Vagina (tissue), 2 donors: Measurements from ENCODE around the gene TMED4. TPM values are rescaled to one million over a fixed set of nuclear protein-coding genes. Genes with fewer than 3 reads are reported as not detected.

Source experiments
- DNase-seq, 2 donors: peaks; one replicate each; pipeline ENCODE4 v3.0.0-alpha.2; 2017; ENCODE audit errors: extremely low spot score in 2 of 2
- H3K27ac ChIP-seq: fragments of 200-600 bp; sonication (generic); one replicate; pipeline ENCODE4 v1.5.1; 2019
- H3K27me3 ChIP-seq: fragments of 200-600 bp; sonication (generic); one replicate; pipeline ENCODE4 v1.5.1; 2019
- H3K36me3 ChIP-seq, 2 donors: fragments of 200-600 bp; sonication (generic); one replicate each; pipeline ENCODE4 v1.5.1; 2017 to 2019
- H3K4me1 ChIP-seq: fragments of 200-600 bp; sonication (generic); one replicate; pipeline ENCODE4 v1.5.1; 2019
- H3K4me3 ChIP-seq, 2 donors: fragments of 200-600 bp; sonication (generic); 1 replicate in 1 of 2; 2 replicates in 1 of 2; pipeline ENCODE4 v1.5.1; 2016 to 2019
- H3K9me3 ChIP-seq: fragments of 200-600 bp; sonication (generic); one replicate; pipeline ENCODE4 v1.5.1; 2019
- POLR2A ChIP-seq, 2 donors: fragments of 450-650 bp; IDR thresholded peaks; one replicate each; pipeline ENCODE4 v1.6.1; 2017; ENCODE audit warnings: antibody characterized with exemption in 2 of 2, mild to moderate bottlenecking in 2 of 2, moderate library complexity in 2 of 2
- POLR2AphosphoS5 ChIP-seq, 2 donors: sonication (generic); formaldehyde crosslinking; IDR thresholded peaks; one replicate each; pipeline ENCODE4 v1.9.0; 2017; ENCODE audit warnings: antibody characterized with exemption in 2 of 2, mild to moderate bottlenecking in 2 of 2, low read depth in 1 of 2; ENCODE audit not compliant: insufficient read depth in 1 of 2
- intact Hi-C: fragments of 100-400 bp; cut with DNase I; formaldehyde crosslinking; loops from one replicate; pipeline ENCODE4 v1.15.1; 2023
- total RNA-seq: library from RNA; depleted of rRNA; stranded (reverse); fragments of >200 nt; gene quantifications from one replicate; pipeline ENCODE4 v1.2.3, GENCODE V29; 2016
- TF ChIP-seq, protein P1 (sequence below), 3 experiments: fragments of 450-650 bp in 2 of 3; fragments of 200-600 bp in 1 of 3; sonication (generic) in 1 of 3; IDR thresholded peaks; one replicate each; pipeline ENCODE4 v1.5.1; 2017 to 2019; ENCODE audit warnings: antibody characterized with exemption in 3 of 3, mild to moderate bottlenecking in 2 of 3, moderate library complexity in 2 of 3

The TMED4 gene
- total RNA-seq, 1 donor from 2014 or later = 102 TPM

- intact Hi-C loops = no loop called here
- Histone ChIP-seq H3K36me3 (no peaks in the 10 kb centered on the region), H3K27ac (no peak overlapping the region), H3K4me1 (peaks cover 44% of the 10 kb centered on the region), H3K27me3 (no peaks in the 10 kb centered on the region), H3K9me3 (no peaks in the 10 kb centered on the region), H3K4me3 (no peak overlapping the region)
- no peak for DNase-seq
- TF ChIP-seq POLR2AphosphoS5 (IDR thresholded peaks at IDR 0.05; ENCODE audit: insufficient read depth in 1 of 2, low read depth in 1 of 2) (no peak), POLR2A (IDR thresholded peaks at IDR 0.05) (no peak)
- TF ChIP-seq, protein P1, sequence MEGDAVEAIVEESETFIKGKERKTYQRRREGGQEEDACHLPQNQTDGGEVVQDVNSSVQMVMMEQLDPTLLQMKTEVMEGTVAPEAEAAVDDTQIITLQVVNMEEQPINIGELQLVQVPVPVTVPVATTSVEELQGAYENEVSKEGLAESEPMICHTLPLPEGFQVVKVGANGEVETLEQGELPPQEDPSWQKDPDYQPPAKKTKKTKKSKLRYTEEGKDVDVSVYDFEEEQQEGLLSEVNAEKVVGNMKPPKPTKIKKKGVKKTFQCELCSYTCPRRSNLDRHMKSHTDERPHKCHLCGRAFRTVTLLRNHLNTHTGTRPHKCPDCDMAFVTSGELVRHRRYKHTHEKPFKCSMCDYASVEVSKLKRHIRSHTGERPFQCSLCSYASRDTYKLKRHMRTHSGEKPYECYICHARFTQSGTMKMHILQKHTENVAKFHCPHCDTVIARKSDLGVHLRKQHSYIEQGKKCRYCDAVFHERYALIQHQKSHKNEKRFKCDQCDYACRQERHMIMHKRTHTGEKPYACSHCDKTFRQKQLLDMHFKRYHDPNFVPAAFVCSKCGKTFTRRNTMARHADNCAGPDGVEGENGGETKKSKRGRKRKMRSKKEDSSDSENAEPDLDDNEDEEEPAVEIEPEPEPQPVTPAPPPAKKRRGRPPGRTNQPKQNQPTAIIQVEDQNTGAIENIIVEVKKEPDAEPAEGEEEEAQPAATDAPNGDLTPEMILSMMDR (IDR thresholded peaks at IDR 0.05) = no peak
These were observed 34.5 kb upstream of the TMED4 start for GRCh38 chr7:44616545-44616944.

- Histone ChIP-seq H3K36me3 (no peaks in the 10 kb centered on the region), H3K4me1 (peaks cover 36% of the 10 kb centered on the region), H3K9me3 (no peaks in the 10 kb centered on the region), H3K27me3 (no peaks in the 10 kb centered on the region), H3K4me3 (no peak overlapping the region), H3K27ac (no peak overlapping the region)
- TF ChIP-seq, protein P1 (IDR thresholded peaks at IDR 0.05) = no peak
- TF ChIP-seq POLR2AphosphoS5 (IDR thresholded peaks at IDR 0.05; ENCODE audit: insufficient read depth in 1 of 2, low read depth in 1 of 2) (no peak), POLR2A (IDR thresholded peaks at IDR 0.05) (no peak)
- intact Hi-C loops = no loop called here
- DNase-seq = no peak
These were observed 33.8 kb upstream of the TMED4 start for GRCh38 chr7:44615793-44616192.

- no peak for TF ChIP-seq POLR2A (IDR thresholded peaks at IDR 0.05)
- TF ChIP-seq, protein P1 (IDR thresholded peaks at IDR 0.05) = no peak
- no peak for TF ChIP-seq POLR2AphosphoS5 (IDR thresholded peaks at IDR 0.05; ENCODE audit: insufficient read depth in 1 of 2, low read depth in 1 of 2)
- Histone ChIP-seq H3K27me3 (no peaks in the 10 kb centered on the region), H3K4me1 (peaks cover 30% of the 10 kb centered on the region), H3K36me3 (no peaks in the 10 kb centered on the region), H3K4me3 (no peak overlapping the region), H3K9me3 (no peaks in the 10 kb centered on the region), H3K27ac (no peak overlapping the region)
- no peak for DNase-seq
- intact Hi-C loops = no loop called here
These were observed 33.1 kb upstream of the TMED4 start for GRCh38 chr7:44615149-44615611.

GRCh38 chr7:44609829-44610228 lies 27.8 kb upstream of the TMED4 start:
- intact Hi-C loops = no loop called here
- no peaks in the 10 kb centered on the region for H3K9me3 ChIP-seq
- H3K27ac ChIP-seq = no peak overlapping the region
- H3K27me3 ChIP-seq = no peaks in the 10 kb centered on the region
- TF ChIP-seq POLR2AphosphoS5 (IDR thresholded peaks at IDR 0.05; ENCODE audit: insufficient read depth in 1 of 2, low read depth in 1 of 2) (no peak), POLR2A (IDR thresholded peaks at IDR 0.05) (no peak)
- TF ChIP-seq, protein P1 (IDR thresholded peaks at IDR 0.05) = no peak
- no peaks in the 10 kb centered on the region for H3K36me3 ChIP-seq
- no peak for DNase-seq
- H3K4me3 ChIP-seq = no peak overlapping the region
- peaks cover 34% of the 10 kb centered on the region for H3K4me1 ChIP-seq

GRCh38 chr7:44608916-44609648 lies 27.1 kb upstream of the TMED4 start:
- intact Hi-C loops = no loop called here
- Histone ChIP-seq H3K27me3 (no peaks in the 10 kb centered on the region), H3K36me3 (no peaks in the 10 kb centered on the region), H3K4me3 (no peak overlapping the region), H3K9me3 (no peaks in the 10 kb centered on the region), H3K4me1 (peaks cover 29% of the 10 kb centered on the region), H3K27ac (no peak overlapping the region)
- TF ChIP-seq POLR2AphosphoS5 (IDR thresholded peaks at IDR 0.05; ENCODE audit: insufficient read depth in 1 of 2, low read depth in 1 of 2) = no peak
- TF ChIP-seq, protein P1 (IDR thresholded peaks at IDR 0.05) = no peak
- no peak for TF ChIP-seq POLR2A (IDR thresholded peaks at IDR 0.05)
- no peak for DNase-seq
